Measurements from ENCODE around the gene NEBL.

Gene NEBL

DNA sequence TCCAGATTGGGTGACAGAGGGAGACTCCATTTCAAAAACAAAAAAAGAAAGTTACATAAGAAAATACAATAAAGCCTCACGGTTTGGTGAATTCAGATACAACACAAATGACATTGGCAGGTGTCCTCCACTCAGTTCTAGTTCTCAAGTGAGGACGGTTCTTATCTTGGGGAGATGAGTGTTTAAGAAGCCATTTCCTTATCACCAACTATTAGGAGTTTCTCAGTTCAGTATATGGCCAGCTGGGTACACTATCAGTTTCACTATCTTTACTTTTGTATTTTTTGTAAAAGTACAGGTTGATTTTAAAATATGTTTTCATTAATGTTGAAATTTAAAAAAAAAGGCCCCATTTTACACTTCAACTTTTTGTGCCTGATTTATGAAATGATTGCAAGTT is 36.6 kb upstream of the NEBL start:
- H3K27me3 ChIP-seq (ENCODE audit: insufficient read depth, insufficient read length): no peaks in the 10 kb centered on the region
- TF ChIP-seq SUZ12 (IDR thresholded peaks at IDR 0.05; ENCODE audit: extremely low read depth, insufficient read depth, insufficient read length): no peak
- TF ChIP-seq YY1 (IDR thresholded peaks at IDR 0.05; ENCODE audit: insufficient read depth, insufficient read length): no peak
- no peak for TF ChIP-seq ZNF274 (IDR thresholded peaks at IDR 0.05; ENCODE audit: low read depth, low read length)
- no peak for DNase-seq (ENCODE audit: low read depth, low spot score)

DNA sequence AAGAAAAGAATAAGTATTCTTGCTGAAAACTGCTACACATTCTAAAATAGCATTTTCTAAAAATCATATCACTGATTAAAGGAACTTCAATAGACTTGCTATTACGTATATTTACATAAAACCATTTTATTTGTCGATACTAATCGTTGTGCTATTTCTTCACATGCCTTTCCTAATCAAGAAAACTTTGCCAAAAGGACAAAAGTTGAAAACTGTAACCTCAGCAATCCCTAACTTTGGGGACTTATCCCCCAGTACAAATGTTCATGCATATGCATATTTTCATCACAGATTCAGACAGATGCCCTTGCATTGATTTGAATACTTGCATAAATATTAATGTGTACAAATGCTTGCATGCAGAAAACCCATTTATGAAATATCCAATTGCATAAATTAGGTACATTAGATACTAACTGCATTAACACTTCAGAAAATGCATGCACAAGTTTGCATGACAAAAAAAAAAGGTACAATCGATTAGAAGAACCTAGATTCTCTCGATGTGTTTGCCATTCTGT is 35.6 kb upstream of the NEBL start:
- no peaks in the 10 kb centered on the region for H3K27me3 ChIP-seq (ENCODE audit: insufficient read depth, insufficient read length)
- H3K4me1 ChIP-seq (ENCODE audit: insufficient read depth, insufficient read length): no peaks in the 10 kb centered on the region
- no peak for TF ChIP-seq YY1 (IDR thresholded peaks at IDR 0.05; ENCODE audit: insufficient read depth, insufficient read length)
- TF ChIP-seq SUZ12 (IDR thresholded peaks at IDR 0.05; ENCODE audit: extremely low read depth, insufficient read depth, insufficient read length): no peak
- no peak for TF ChIP-seq ZNF274 (IDR thresholded peaks at IDR 0.05; ENCODE audit: low read depth, low read length)
- no peak for DNase-seq (ENCODE audit: low read depth, low spot score)
- no peaks in the 10 kb centered on the region for H3K36me3 ChIP-seq (ENCODE audit: insufficient read depth, insufficient read length, low read length)
- H3K4me3 ChIP-seq (ENCODE audit: insufficient read length, low read depth): no peak overlapping the region
- no peaks in the 10 kb centered on the region for H3K9me3 ChIP-seq (ENCODE audit: insufficient read depth, low read length)
- H3K9ac ChIP-seq (ENCODE audit: insufficient read length, low read depth): no peak overlapping the region

More for the DNA sequence above, 36.6 kb upstream of the NEBL start:
- Histone ChIP-seq H3K4me1 (ENCODE audit: insufficient read depth, insufficient read length) (no peaks in the 10 kb centered on the region), H3K4me3 (ENCODE audit: insufficient read length, low read depth) (no peak overlapping the region), H3K9me3 (ENCODE audit: insufficient read depth, low read length) (no peaks in the 10 kb centered on the region), H3K9ac (ENCODE audit: insufficient read length, low read depth) (no peak overlapping the region), H3K36me3 (ENCODE audit: insufficient read depth, insufficient read length, low read length) (no peaks in the 10 kb centered on the region)

DNA sequence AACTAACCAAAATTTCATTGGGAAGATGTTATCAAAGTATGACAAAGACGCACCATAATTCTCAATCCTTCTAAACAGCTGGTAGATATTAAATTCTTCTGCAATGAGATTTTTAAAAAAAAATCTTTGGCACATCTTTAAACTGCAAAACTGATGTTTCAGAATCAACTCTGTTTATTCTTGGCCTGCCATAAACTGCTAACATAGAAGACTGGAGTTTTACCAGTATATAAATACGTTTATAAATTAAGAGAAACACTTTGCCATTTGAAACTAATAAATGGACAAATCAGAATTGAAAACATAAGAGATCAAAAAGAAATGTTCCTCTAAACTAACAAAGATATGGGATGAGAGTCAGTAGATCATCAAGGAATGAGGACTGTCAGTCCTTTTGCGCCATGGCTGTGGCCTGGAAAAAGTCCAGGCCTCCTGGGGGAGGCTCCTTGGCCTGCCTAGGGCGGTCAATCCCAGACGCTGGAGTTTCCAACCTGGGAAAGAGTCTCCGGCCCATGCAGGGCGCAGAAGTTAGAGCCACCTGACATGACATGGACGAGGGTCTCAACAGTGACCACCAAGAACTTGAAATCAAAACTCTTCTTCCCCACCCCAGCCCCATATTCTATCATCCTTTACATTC is 34.2 kb upstream of the NEBL start:
- Histone ChIP-seq H3K9ac (ENCODE audit: insufficient read length, low read depth) (no peak overlapping the region), H3K4me1 (ENCODE audit: insufficient read depth, insufficient read length) (no peaks in the 10 kb centered on the region), H3K36me3 (ENCODE audit: insufficient read depth, insufficient read length, low read length) (no peaks in the 10 kb centered on the region), H3K9me3 (ENCODE audit: insufficient read depth, low read length) (no peaks in the 10 kb centered on the region), H3K4me3 (ENCODE audit: insufficient read length, low read depth) (no peak overlapping the region), H3K27me3 (ENCODE audit: insufficient read depth, insufficient read length) (no peaks in the 10 kb centered on the region)
- no peak for DNase-seq (ENCODE audit: low read depth, low spot score)
- TF ChIP-seq SUZ12 (IDR thresholded peaks at IDR 0.05; ENCODE audit: extremely low read depth, insufficient read depth, insufficient read length) (no peak), ZNF274 (IDR thresholded peaks at IDR 0.05; ENCODE audit: low read depth, low read length) (no peak), YY1 (IDR thresholded peaks at IDR 0.05; ENCODE audit: insufficient read depth, insufficient read length) (no peak)

- TF ChIP-seq ZNF274 (IDR thresholded peaks at IDR 0.05; ENCODE audit: low read depth, low read length): no peak
- TF ChIP-seq SUZ12 (IDR thresholded peaks at IDR 0.05; ENCODE audit: extremely low read depth, insufficient read depth, insufficient read length): no peak
- no peak for TF ChIP-seq YY1 (IDR thresholded peaks at IDR 0.05; ENCODE audit: insufficient read depth, insufficient read length)
- no peaks in the 10 kb centered on the region for H3K36me3 ChIP-seq (ENCODE audit: insufficient read depth, insufficient read length, low read length)
- H3K4me1 ChIP-seq (ENCODE audit: insufficient read depth, insufficient read length): no peaks in the 10 kb centered on the region
- DNase-seq (ENCODE audit: low read depth, low spot score): no peak
- H3K9ac ChIP-seq (ENCODE audit: insufficient read length, low read depth): no peak overlapping the region
- no peak overlapping the region for H3K4me3 ChIP-seq (ENCODE audit: insufficient read length, low read depth)
- H3K27me3 ChIP-seq (ENCODE audit: insufficient read depth, insufficient read length): no peaks in the 10 kb centered on the region
- H3K9me3 ChIP-seq (ENCODE audit: insufficient read depth, low read length): no peaks in the 10 kb centered on the region
Observed at GRCh38 chr10:20927456-20927855, 30.3 kb upstream of the NEBL start.

DNA sequence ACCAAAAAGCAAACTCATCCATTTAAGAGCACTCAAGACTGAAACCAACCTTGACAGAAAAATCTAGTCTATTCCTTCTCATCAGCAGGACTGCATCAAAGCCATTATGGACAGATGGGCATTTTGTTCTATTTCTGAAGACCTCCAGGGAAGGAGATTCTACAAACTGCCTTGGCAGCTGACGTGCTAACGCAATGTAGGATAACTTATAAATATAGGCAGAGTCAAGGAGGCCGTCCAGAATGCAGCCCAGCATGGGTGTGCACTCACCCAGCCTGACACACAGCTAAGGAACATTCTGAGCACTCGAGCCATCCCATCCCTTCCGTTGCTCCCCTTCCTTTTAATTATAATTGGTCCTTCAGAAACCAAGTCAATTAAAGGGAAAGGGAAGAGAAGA is 25.3 kb upstream of the NEBL start:
- Histone ChIP-seq H3K4me3 (ENCODE audit: insufficient read length, low read depth) (no peak overlapping the region), H3K9ac (ENCODE audit: insufficient read length, low read depth) (no peak overlapping the region), H3K4me1 (ENCODE audit: insufficient read depth, insufficient read length) (no peaks in the 10 kb centered on the region), H3K36me3 (ENCODE audit: insufficient read depth, insufficient read length, low read length) (no peaks in the 10 kb centered on the region), H3K9me3 (ENCODE audit: insufficient read depth, low read length) (no peaks in the 10 kb centered on the region), H3K27me3 (ENCODE audit: insufficient read depth, insufficient read length) (no peaks in the 10 kb centered on the region)
- no peak for TF ChIP-seq YY1 (IDR thresholded peaks at IDR 0.05; ENCODE audit: insufficient read depth, insufficient read length)
- TF ChIP-seq ZNF274 (IDR thresholded peaks at IDR 0.05; ENCODE audit: low read depth, low read length): no peak
- no peak for TF ChIP-seq SUZ12 (IDR thresholded peaks at IDR 0.05; ENCODE audit: extremely low read depth, insufficient read depth, insufficient read length)
- DNase-seq (ENCODE audit: low read depth, low spot score): no peak

GRCh38 chr10:20922033-20922432 is 24.9 kb upstream of the NEBL start:
- no peak for TF ChIP-seq SUZ12 (IDR thresholded peaks at IDR 0.05; ENCODE audit: extremely low read depth, insufficient read depth, insufficient read length)
- no peak for TF ChIP-seq YY1 (IDR thresholded peaks at IDR 0.05; ENCODE audit: insufficient read depth, insufficient read length)
- no peak for TF ChIP-seq ZNF274 (IDR thresholded peaks at IDR 0.05; ENCODE audit: low read depth, low read length)
- Histone ChIP-seq H3K9ac (ENCODE audit: insufficient read length, low read depth) (no peak overlapping the region), H3K4me1 (ENCODE audit: insufficient read depth, insufficient read length) (no peaks in the 10 kb centered on the region), H3K36me3 (ENCODE audit: insufficient read depth, insufficient read length, low read length) (no peaks in the 10 kb centered on the region), H3K27me3 (ENCODE audit: insufficient read depth, insufficient read length) (no peaks in the 10 kb centered on the region), H3K4me3 (ENCODE audit: insufficient read length, low read depth) (no peak overlapping the region), H3K9me3 (ENCODE audit: insufficient read depth, low read length) (no peaks in the 10 kb centered on the region)
- no peak for DNase-seq (ENCODE audit: low read depth, low spot score)

- TF ChIP-seq SUZ12 (IDR thresholded peaks at IDR 0.05; ENCODE audit: extremely low read depth, insufficient read depth, insufficient read length) (no peak), YY1 (IDR thresholded peaks at IDR 0.05; ENCODE audit: insufficient read depth, insufficient read length) (no peak), ZNF274 (IDR thresholded peaks at IDR 0.05; ENCODE audit: low read depth, low read length) (no peak)
- Histone ChIP-seq H3K9me3 (ENCODE audit: insufficient read depth, low read length) (no peaks in the 10 kb centered on the region), H3K4me3 (ENCODE audit: insufficient read length, low read depth) (no peak overlapping the region), H3K27me3 (ENCODE audit: insufficient read depth, insufficient read length) (no peaks in the 10 kb centered on the region), H3K4me1 (ENCODE audit: insufficient read depth, insufficient read length) (no peaks in the 10 kb centered on the region), H3K36me3 (ENCODE audit: insufficient read depth, insufficient read length, low read length) (no peaks in the 10 kb centered on the region), H3K9ac (ENCODE audit: insufficient read length, low read depth) (no peak overlapping the region)
- DNase-seq (ENCODE audit: low read depth, low spot score): no peak
Observed at GRCh38 chr10:20920061-20920460, 22.9 kb upstream of the NEBL start.

Data from NT2/D1 (cell line).